SK-N-SH (cell line): ENCODE results near the gene HAUS1. TPM values are rescaled to one million over a fixed set of nuclear protein-coding genes. Genes with fewer than 3 reads are reported as not detected.

Source experiments
- CTCF ChIA-PET: fragments of 300-600, 350-600 bp; formaldehyde crosslinking; extraction: SDS; loops from one replicate; lab custom pipeline; 2021; lab: Yijun Ruan, JAX
- POLR2A ChIA-PET: fragments of 350-600 bp; sonication (Branson Sonifier 250); formaldehyde crosslinking; extraction: SDS; loops from one replicate; lab custom pipeline; 2020; ENCODE audit warnings: antibody characterized with exemption, inconsistent platforms; lab: Yijun Ruan, JAX
- DNase-seq: peaks from one replicate; pipeline ENCODE4 v3.0.0; 2012
- H2AFZ ChIP-seq: fragments of 200-600 bp; sonication (generic); 2 replicates; pipeline ENCODE4 v1.8.1; 2016; ENCODE audit warnings: antibody characterized with exemption, mild to moderate bottlenecking, low read depth
- H3F3A ChIP-seq: fragments of 200-600 bp; sonication (generic); replicated peaks from 2 replicates; pipeline ENCODE3; 2016; ENCODE audit warnings: antibody characterized with exemption, mild to moderate bottlenecking; ENCODE audit not compliant: insufficient read depth
- H3K27ac ChIP-seq, 2 experiments: fragments of 200-500 bp in 1 of 2; fragments of 200-600 bp in 1 of 2; sonication (Bioruptor generic) in 1 of 2; sonication (generic), shearing (Covaris generic) in 1 of 2; 2 replicates each; pipeline versions ENCODE4 v1.5.1 to v1.6.1; 2014 to 2016; ENCODE audit warnings: low read depth in 2 of 2, inconsistent platforms in 1 of 2, low read length in 1 of 2, mild to moderate bottlenecking in 1 of 2, mixed read lengths in 1 of 2
- H3K27me3 ChIP-seq: fragments of 200-600 bp; sonication (generic), shearing (Covaris generic); 2 replicates; pipeline ENCODE4 v1.6.1; 2016; ENCODE audit warnings: mixed run types; ENCODE audit not compliant: insufficient read depth
- H3K36me3 ChIP-seq, 2 experiments: fragments of 200-500 bp in 1 of 2; fragments of 200-600 bp in 1 of 2; sonication (Bioruptor generic) in 1 of 2; sonication (generic) in 1 of 2; replicated peaks in 1 of 2; 2 replicates each; pipeline versions ENCODE3 to v1.5.1; 2014 to 2016; ENCODE audit warnings: low read length in 1 of 2, mild to moderate bottlenecking in 1 of 2; ENCODE audit not compliant: insufficient read depth in 2 of 2, control insufficient read depth in 1 of 2
- H3K4me1 ChIP-seq, 2 experiments: fragments of 200-500 bp in 1 of 2; fragments of 200-600 bp in 1 of 2; sonication (Bioruptor generic) in 1 of 2; sonication (generic), shearing (Covaris generic) in 1 of 2; 2 replicates each; pipeline versions ENCODE4 v1.5.1 to v1.6.1; 2014 to 2016; ENCODE audit warnings: low read depth in 1 of 2, low read length in 1 of 2, mixed run types in 1 of 2; ENCODE audit not compliant: insufficient read depth in 2 of 2, control insufficient read depth in 1 of 2
- H3K4me2 ChIP-seq: fragments of 200-600 bp; sonication (generic), shearing (Covaris generic); 2 replicates; pipeline ENCODE4 v1.6.1; 2017; ENCODE audit warnings: mixed run types
- H3K4me3 ChIP-seq, 2 experiments: fragments of 200-500 bp in 1 of 2; fragments of 200-600 bp in 1 of 2; sonication (Bioruptor generic) in 1 of 2; sonication (generic), shearing (Covaris generic) in 1 of 2; 2 replicates each; pipeline versions ENCODE4 v1.5.1 to v1.8.1; 2014 to 2016; ENCODE audit warnings: low read depth in 2 of 2, inconsistent platforms in 1 of 2, low read length in 1 of 2, mild to moderate bottlenecking in 1 of 2, mixed read lengths in 1 of 2, moderate library complexity in 1 of 2
- H3K79me2 ChIP-seq: fragments of 200-600 bp; sonication (generic); 2 replicates; pipeline ENCODE4 v1.8.1; 2017; ENCODE audit warnings: mild to moderate bottlenecking; ENCODE audit not compliant: insufficient read depth
- H3K9ac ChIP-seq: fragments of 200-600 bp; sonication (generic); 2 replicates; pipeline ENCODE4 v1.6.1; 2017; ENCODE audit warnings: mixed run types
- H3K9me2 ChIP-seq: fragments of 200-600 bp; sonication (generic); 2 replicates; pipeline ENCODE4 v1.6.1; 2017; ENCODE audit warnings: mixed run types
- H3K9me3 ChIP-seq: fragments of 200-600 bp; sonication (generic); 2 replicates; pipeline ENCODE4 v1.6.1; 2017; ENCODE audit warnings: mixed run types, mild to moderate bottlenecking, moderate library complexity
- H4K20me1 ChIP-seq: fragments of 200-600 bp; sonication (generic); 2 replicates; pipeline ENCODE4 v1.6.1; 2017; ENCODE audit warnings: mild to moderate bottlenecking, mixed run types; ENCODE audit not compliant: insufficient read depth
- FOXJ3 ChIP-seq: sonication (generic); formaldehyde crosslinking; IDR thresholded peaks from 2 replicates; pipeline ENCODE4 v1.5.1; 2020; ENCODE audit warnings: mild to moderate bottlenecking, missing genetic modification reagents
- FOXM1 ChIP-seq: IDR thresholded peaks from 2 replicates; pipeline ENCODE4 v1.4.0; 2012; ENCODE audit warnings: low read depth, mild to moderate bottlenecking
- GABPA ChIP-seq: IDR thresholded peaks from 2 replicates; pipeline ENCODE4 v1.4.0; 2012; ENCODE audit warnings: low read depth, mild to moderate bottlenecking
- GATA2 ChIP-seq: sonication (generic); formaldehyde crosslinking; IDR thresholded peaks from 2 replicates; pipeline ENCODE4 v1.5.0; 2020; ENCODE audit warnings: mild to moderate bottlenecking, missing genetic modification reagents
- MAX ChIP-seq: IDR thresholded peaks from 2 replicates; pipeline ENCODE4 v1.4.0; 2012; ENCODE audit warnings: low read depth
- MEF2A ChIP-seq: IDR thresholded peaks from 2 replicates; pipeline ENCODE4 v1.4.0; 2012; ENCODE audit warnings: low read depth, borderline replicate concordance
- NRF1 ChIP-seq: IDR thresholded peaks from 2 replicates; pipeline ENCODE4 v1.6.1; 2012; ENCODE audit warnings: low read depth, mild to moderate bottlenecking, low read length
- POLR2AphosphoS5 ChIP-seq: IDR thresholded peaks from 2 replicates; pipeline ENCODE4 v1.6.1; 2012; ENCODE audit warnings: low read depth, low read length
- RCOR1 ChIP-seq: fragments of 150-350 bp; IDR thresholded peaks from 2 replicates; pipeline ENCODE4 v1.6.1; 2017; ENCODE audit warnings: antibody characterized with exemption, low read length
- REST ChIP-seq: IDR thresholded peaks from 2 replicates; pipeline ENCODE4 v1.6.1; 2012; ENCODE audit warnings: mild to moderate bottlenecking, low read depth, low read length, moderate library complexity
- RFX5 ChIP-seq: IDR thresholded peaks from 2 replicates; pipeline ENCODE4 v1.6.1; 2012; ENCODE audit warnings: mild to moderate bottlenecking, improper control_type of control experiment, low read length
- SIN3A ChIP-seq: IDR thresholded peaks from 2 replicates; pipeline ENCODE4 v1.6.1; 2012; ENCODE audit warnings: low read depth, mild to moderate bottlenecking, low read length, moderate library complexity, borderline replicate concordance
- SMC3 ChIP-seq: IDR thresholded peaks from 2 replicates; pipeline ENCODE4 v1.6.1; 2012; ENCODE audit warnings: low read depth, low read length, improper control_type of control experiment
- TCF12 ChIP-seq: IDR thresholded peaks from 2 replicates; pipeline ENCODE4 v1.4.0; 2012
- USF2 ChIP-seq: fragments of 150-350 bp; IDR thresholded peaks from 2 replicates; pipeline ENCODE4 v1.6.1; 2017; ENCODE audit warnings: antibody characterized with exemption, low read length, low read depth, borderline replicate concordance
- WGBS: methylation state at CpG from one replicate; pipeline ENCODE4 v1.1.6; 2017; ENCODE audit warnings: low lambda C conversion rate; 5-methylcytosine and 5-hydroxymethylcytosine counted together
- polyA plus RNA-seq, 3 experiments: library from polyadenylated mRNA; depleted of rRNA; stranded (reverse); fragments of >200 nt; gene quantifications; 2 replicates each; pipeline ENCODE4 v1.2.3, GENCODE V29; 2012

HAUS1 gene
- polyA plus RNA-seq, 1 of the 3 experiments (the other 2 are of a cell fraction): 55.2 TPM

GRCh38 chr18:46098616-46098933, 5.6 kb upstream of the HAUS1 start:
- CTCF ChIA-PET: interaction anchor here (1.7 to 2.6 kb wide), 2 partner anchors 25 to 75 kb away, joined by 7 to 12 read pairs; a partner anchor contains a TSS

GRCh38 chr18:46099463-46099862, 4.7 kb upstream of the HAUS1 start:
- Histone ChIP-seq H3K9me2 (no peaks in the 10 kb centered on the region), H3K36me3 (peaks cover 6 to 20% of the 10 kb centered on the region in 2 experiments), H3K4me2 (no peak overlapping the region), H3K4me1 (peaks cover 7 to 14% of the 10 kb centered on the region in 2 experiments; a peak in 2 of 4 replicates), H4K20me1 (peaks cover 28% of the 10 kb centered on the region), H3F3A (peaks cover 12% of the 10 kb centered on the region), H3K27ac (no peak overlapping the region), H2AFZ (no peak overlapping the region), H3K9me3 (no peaks in the 10 kb centered on the region)
- CTCF ChIA-PET: interaction anchor here (2.6 kb wide), 1 partner anchor 74 kb away, joined by 12 read pairs; a partner anchor contains a TSS
- no peak for DNase-seq
- TF ChIP-seq TCF12 (no peak), NRF1 (no peak)
- TF ChIP-seq, all 33 proteins: peak for 0
- WGBS: 93% methylated on average over 8 of the region's 8 CpGs
- peaks cover 41% of the 10 kb centered on the region for H3K79me2 ChIP-seq
- POLR2A ChIA-PET: no interaction called here
- H3K4me3 ChIP-seq: no peak overlapping the region
- H3K9ac ChIP-seq: no peak overlapping the region
- no peaks in the 10 kb centered on the region for H3K27me3 ChIP-seq

More at GRCh38 chr18:46098616-46098933, 5.6 kb upstream of the HAUS1 start:
- H3K4me3 ChIP-seq: peak overlapping the region; percentile 68 to 91
- H2AFZ ChIP-seq: peak overlapping the region; percentile 100
- H3K27ac ChIP-seq: peak overlapping the region; percentile 85 to 88
- peak overlapping the region; percentile 78 for H3K4me2 ChIP-seq
- DNase-seq: no peak
- 15% methylated on average over 14 of the region's 16 CpGs for WGBS
- H3K9me2 ChIP-seq: no peaks in the 10 kb centered on the region
- H3K27me3 ChIP-seq: no peaks in the 10 kb centered on the region
- H3K79me2 ChIP-seq: peaks cover 49% of the 10 kb centered on the region
- TF ChIP-seq GATA2 (CRISPR knock-in tag) (0 out of 2 replicates have a peak, but pooled peaks have one; percentile 26), FOXM1 (no peak)
- peaks cover 9% of the 10 kb centered on the region for H3F3A ChIP-seq
- H4K20me1 ChIP-seq: peaks cover 37% of the 10 kb centered on the region
- H3K4me1 ChIP-seq: peaks cover 5 to 11% of the 10 kb centered on the region in 2 experiments; a peak in 2 of 4 replicates
- POLR2A ChIA-PET: interaction anchor here (0.5 kb wide), 1 partner anchor 21 kb away, joined by 3 read pairs; no protein-coding TSS in a partner anchor
- H3K36me3 ChIP-seq: peaks cover 6 to 29% of the 10 kb centered on the region in 2 experiments
- no peaks in the 10 kb centered on the region for H3K9me3 ChIP-seq
- peak overlapping the region; percentile 91 for H3K9ac ChIP-seq

- Histone ChIP-seq H3K27ac (no peak overlapping the region), H4K20me1 (no peaks in the 10 kb centered on the region), H3K27me3 (no peaks in the 10 kb centered on the region), H3K4me1 (no peaks in the 10 kb centered on the region), H3K9ac (no peak overlapping the region), H3K79me2 (peaks cover 33% of the 10 kb centered on the region), H2AFZ (no peak overlapping the region), H3K36me3 (peaks cover 9 to 32% of the 10 kb centered on the region in 2 experiments), H3K9me3 (no peaks in the 10 kb centered on the region), H3K4me2 (no peak overlapping the region), H3K9me2 (no peaks in the 10 kb centered on the region), H3K4me3 (no peak overlapping the region), H3F3A (peaks cover 12% of the 10 kb centered on the region)
- no peak for DNase-seq
- ChIA-PET POLR2A (no interaction called here), CTCF (interaction anchor here (1.9 kb wide), 1 partner anchor 64 kb away, joined by 6 read pairs; a partner anchor contains a TSS)
- TF ChIP-seq POLR2AphosphoS5 (no peak), SMC3 (no peak), SIN3A (no peak), USF2 (no peak), MEF2A (no peak), REST (no peak), RFX5 (no peak), FOXJ3 (CRISPR knock-in tag) (no peak), MAX (no peak), GABPA (no peak), RCOR1 (no peak)
- 96% methylated on average over 5 of the region's 5 CpGs for WGBS
Measured at GRCh38 chr18:46109386-46109785, 5.2 kb downstream of the HAUS1 start.
